HCT116 (cell line): ENCODE measurements around the gene FBXO47.

ENCODE experiments used
- CBX3 ChIP-seq: IDR thresholded peaks from 2 replicates; pipeline ENCODE4 v1.6.1; 2012; ENCODE audit warnings: low read depth
- CTCF ChIP-seq, 3 experiments: fragments of 200-600 bp in 1 of 3; sonication (generic) in 1 of 3; IDR thresholded peaks in 2 of 3; conservative IDR thresholded peaks in 1 of 3; 2 replicates each; pipeline ENCODE4 v1.5.1; 2012 to 2017; ENCODE audit warnings: low read depth in 2 of 3, low read length in 2 of 3, antibody characterized with exemption in 1 of 3, borderline replicate concordance in 1 of 3, control low read depth in 1 of 3, mild to moderate bottlenecking in 1 of 3, mixed read lengths in 1 of 3, mixed run types in 1 of 3, moderate library complexity in 1 of 3; ENCODE audit not compliant: insufficient read depth in 1 of 3
- POLR2A ChIP-seq: IDR thresholded peaks from 2 replicates; pipeline ENCODE4 v1.7.0; 2011; ENCODE audit warnings: borderline replicate concordance; ENCODE audit not compliant: insufficient read depth, insufficient read length; ENCODE audit errors: extremely low read depth

GRCh38 chr17:38922538-38923297, 44.5 kb downstream of the FBXO47 start:
- TF ChIP-seq CTCF (IDR thresholded peaks at IDR 0.05 in 2 of 3, conservative IDR thresholded peaks at IDR 0.05 in 1 of 3; ENCODE audit: borderline replicate concordance in 1 of 3, insufficient read depth in 1 of 3, low read depth in 2 of 3, low read length in 2 of 3) (peak in 2 of 3 experiments; percentile 4 to 23; a peak in 1 of 6 replicates), CBX3 (no peak), POLR2A (no peak)
